T-helper 2 cell (primary cell): ENCODE measurements around the gene C2orf42.
"Not testable (repeated sequence)": the region's sequence is repeated elsewhere in the genome, so short reads cannot be mapped to it uniquely, and the experiment has no call there.

Source experiments
- DNase-seq, 5 experiments: peaks; one replicate each; pipeline versions ENCODE4 v3.0.0 to v3.0.0-alpha.2; 2012 to 2022

C2orf42 gene

DNA sequence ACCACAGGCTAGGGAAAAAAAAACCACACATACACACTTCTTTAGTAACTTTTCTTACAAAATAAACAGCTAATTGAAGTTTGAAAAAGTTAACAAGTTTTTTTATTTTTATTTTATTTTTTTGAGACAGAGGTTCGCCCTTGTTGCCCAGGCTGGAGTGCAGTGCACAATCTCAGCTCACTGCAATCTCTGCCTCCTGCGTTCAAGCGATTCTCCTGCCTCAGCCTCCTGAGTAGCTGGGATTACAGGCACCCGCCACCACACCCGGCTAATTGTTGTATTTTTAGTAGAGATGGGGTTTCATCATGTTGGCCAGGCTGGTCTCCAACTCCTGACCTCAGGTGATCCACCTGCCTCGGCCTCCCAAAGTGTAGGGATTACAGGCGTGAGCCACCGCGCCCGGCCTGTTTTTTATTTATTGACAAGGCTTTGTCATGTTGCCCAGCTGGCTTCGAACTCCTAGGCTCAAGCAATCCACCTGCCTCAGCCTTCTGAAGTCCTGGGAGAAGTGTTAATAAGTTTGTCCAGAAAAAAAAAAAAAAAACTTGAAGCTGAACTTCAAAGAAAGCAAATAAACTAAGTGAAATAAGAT is 21.1 kb downstream of the C2orf42 start:
- not testable (repeated sequence) for DNase-seq

DNA sequence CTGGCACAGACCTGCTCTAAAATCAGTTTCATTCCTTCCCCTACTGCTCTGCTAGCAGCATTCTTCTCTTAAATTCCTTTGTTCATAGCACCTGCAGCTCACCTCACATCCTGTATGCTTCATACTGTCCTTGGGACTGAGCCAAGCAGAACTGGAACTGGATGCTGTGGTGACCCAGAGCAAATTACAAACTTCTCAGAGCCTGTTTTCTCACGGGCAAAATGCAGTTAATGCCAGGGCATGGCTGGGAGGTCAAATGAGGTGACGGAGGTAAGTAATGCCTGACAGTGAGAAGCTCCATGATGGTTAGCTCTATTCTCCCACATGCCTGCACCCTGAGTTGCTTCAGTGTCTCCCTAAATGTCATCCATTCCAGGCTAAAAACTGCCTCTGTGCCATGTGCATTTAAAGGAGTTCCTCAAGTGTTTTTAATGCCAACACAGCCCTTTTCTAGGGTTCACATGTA is 29.7 kb downstream of the C2orf42 start:
- no peak for DNase-seq

GRCh38 chr2:70160545-70160944 is 30.3 kb downstream of the C2orf42 start:
- DNase-seq: no peak

DNA sequence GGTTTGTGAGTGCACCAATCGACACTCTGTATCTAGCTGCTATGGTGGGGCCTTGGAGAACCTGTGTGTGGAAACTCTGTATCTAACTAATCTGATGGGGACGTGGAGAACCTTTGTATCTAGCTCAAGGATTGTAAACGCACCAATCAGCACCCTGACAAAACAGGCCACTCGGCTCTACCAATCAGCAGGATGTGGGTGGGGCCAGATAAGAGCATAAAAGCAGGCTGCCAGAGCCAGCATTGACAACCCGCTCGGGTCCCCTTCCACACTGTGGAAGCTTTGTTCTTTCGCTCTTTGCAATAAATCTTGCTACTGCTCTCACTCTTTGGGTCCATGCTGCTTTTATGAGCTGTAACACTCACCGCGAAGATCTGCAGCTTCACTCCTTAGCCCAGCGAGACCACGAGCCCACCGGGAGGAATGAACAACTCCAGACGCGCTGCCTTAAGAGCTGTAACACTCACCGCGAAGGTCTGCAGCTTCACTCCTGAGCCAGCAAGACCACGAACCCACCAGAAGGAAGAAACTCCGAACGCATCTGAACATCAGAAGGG is 41.6 kb downstream of the C2orf42 start:
- DNase-seq: not testable (repeated sequence)

- not testable (repeated sequence) for DNase-seq
Observed at GRCh38 chr2:70148211-70148760, 42.5 kb downstream of the C2orf42 start.

GRCh38 chr2:70145851-70146739 is 44.7 kb downstream of the C2orf42 start:
- DNase-seq: peak in 1 of 5 experiments; percentile 81

GRCh38 chr2:70145144-70145490 is 45.7 kb downstream of the C2orf42 start:
- DNase-seq: no peak

DNA sequence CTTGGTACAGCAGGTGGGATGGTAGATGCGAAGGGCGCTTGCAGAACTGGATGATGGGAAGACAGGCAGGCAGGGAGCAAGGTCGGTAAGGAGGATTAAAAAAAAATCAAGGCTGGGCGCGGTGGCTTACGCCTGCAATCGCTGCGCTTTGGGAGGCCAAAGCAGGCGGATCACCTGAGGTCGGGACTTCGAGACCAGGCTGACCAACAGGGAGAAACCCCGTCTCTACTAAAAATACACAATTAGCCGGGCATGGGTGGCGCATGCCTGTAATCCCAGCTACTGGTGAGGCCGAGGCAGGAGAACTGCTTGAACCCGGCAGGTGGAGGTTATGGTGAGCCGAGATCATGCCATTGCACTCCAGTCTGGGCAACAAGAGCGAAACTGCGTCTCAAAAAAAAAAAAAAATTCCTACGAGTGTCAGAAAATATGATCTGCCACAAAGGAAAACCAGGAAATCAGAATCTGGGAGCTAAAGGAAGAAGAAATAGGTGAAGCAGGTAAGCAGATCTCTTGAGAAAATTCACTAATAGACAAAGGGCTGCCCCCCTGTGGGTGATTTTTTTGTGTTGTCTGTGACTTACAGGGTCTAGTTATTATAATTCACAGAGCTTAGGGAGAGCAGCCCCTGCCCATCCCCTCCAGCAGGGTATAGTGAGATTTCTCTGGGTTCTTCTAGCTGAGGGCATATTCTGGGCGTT is 46.2 kb downstream of the C2orf42 start:
- DNase-seq: no peak

GRCh38 chr2:70143314-70144150 is 47.3 kb downstream of the C2orf42 start:
- DNase-seq: peak in 3 of 5 experiments; percentile 40 to 84 (median 54)

DNA sequence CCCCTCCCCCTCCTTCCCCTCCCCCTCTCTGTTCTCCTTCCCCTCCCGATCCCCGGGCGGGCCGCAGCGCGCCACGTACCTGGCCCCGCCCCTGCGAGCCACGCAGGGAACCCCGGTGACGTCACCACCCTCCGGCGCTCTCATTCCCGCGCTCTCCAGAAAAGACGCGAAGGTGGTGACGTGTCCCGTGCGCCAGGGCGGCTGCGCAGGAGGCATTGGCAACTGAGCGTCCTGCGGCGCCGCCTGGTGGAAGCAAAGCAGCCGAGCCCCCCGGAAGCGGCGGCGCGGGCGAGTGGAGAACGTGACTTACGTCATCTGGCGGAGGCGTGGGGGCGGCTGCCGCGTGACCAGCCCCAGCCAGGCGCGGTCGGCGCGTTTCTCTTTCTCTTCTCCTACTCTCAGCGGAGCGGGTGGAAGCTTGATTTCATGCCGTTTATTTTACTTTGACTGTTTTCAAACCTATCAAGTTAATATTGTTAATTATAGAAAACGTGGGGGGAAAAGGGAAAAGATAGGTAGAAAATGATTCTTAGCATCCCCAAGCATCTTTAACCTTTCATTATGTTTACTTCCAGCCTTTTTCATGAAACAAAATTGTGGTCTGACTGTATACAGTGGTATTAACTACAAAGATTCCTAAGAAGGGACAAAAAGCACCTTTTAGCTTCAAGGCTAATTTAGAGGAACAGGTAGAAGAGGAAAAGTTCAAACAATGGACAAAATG is 48.1 kb downstream of the C2orf42 start:
- peak; percentile 99 for DNase-seq

- peak in 2 of 5 experiments; percentile 32 to 80 for DNase-seq
Observed at GRCh38 chr2:70141902-70142589, 48.8 kb downstream of the C2orf42 start.

- peak in 4 of 5 experiments; percentile 37 to 90 (median 60) for DNase-seq
Observed at GRCh38 chr2:70141212-70141901, 49.5 kb downstream of the C2orf42 start.

DNA sequence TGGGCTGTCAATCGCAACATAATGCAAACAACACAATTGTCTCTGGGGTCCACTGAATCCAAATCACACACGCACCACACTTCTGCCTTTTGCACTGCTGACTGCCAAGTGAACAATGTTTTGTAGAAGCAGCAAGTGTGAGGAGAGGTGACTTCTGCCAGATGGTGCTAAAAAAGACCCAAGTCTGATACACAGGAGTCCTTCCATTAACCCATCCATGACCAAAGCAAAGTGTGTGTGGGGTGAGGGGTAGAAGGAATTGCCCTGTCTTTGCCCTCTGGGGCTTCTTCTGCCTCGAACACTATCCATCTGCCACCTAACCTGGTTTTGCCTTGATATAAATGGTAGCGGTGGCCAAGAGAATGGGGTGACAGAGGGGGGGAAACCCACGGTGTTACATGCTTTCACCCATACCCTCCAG is 50.0 kb downstream of the C2orf42 start:
- no peak for DNase-seq

DNA sequence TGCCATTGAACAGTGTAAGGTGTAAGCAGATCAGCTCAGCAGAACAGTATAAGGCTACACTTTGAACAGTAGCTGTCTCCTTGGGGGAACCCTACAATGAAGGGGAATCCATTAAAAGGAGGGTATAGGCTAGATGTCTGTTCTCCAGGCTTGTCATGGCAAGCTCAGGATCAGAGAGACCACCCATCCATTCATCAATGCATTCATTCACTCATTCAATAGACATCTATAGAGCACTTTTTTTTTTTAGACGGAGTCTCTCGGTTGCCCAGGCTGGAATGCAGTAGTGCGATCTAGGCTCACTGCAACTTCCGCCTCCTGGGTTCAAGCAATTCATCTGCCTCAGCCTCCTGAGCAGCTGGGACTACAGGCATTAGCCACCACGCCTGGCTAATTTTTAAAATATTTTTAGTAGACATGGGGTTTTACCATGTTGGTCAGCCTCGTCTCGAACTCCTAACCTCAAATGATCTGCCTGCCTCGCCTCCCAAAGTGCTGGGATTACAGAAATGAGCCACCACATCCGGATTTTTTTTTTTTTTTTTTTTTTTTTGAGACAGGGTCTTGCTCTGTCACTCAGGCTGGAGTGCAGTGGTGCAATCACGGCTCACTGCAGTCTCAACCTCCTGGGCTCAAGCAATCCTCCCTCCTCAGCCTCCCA is 56.4 kb downstream of the C2orf42 start:
- not testable (repeated sequence) for DNase-seq

GRCh38 chr2:70133491-70134322 is 57.1 kb downstream of the C2orf42 start:
- DNase-seq: peak in 3 of 5 experiments; percentile 29 to 74 (median 68)

- no peak for DNase-seq
Observed at GRCh38 chr2:70133127-70133452, 57.7 kb downstream of the C2orf42 start.

GRCh38 chr2:70132244-70133126 is 58.3 kb downstream of the C2orf42 start:
- DNase-seq: peak in 3 of 5 experiments; percentile 24 to 88 (median 41)
